Coronary artery (tissue), 2 donors: Measurements from ENCODE around the gene SGCA.

Experiments
- DNase-seq: peaks from one replicate; pipeline ENCODE4 v3.0.0-alpha.2; 2017; ENCODE audit warnings: low spot score
- H3K27ac ChIP-seq, 2 donors: fragments of 200-600 bp; sonication (generic); one replicate each; pipeline ENCODE4 v1.5.1; 2016 to 2019
- H3K4me3 ChIP-seq: fragments of 200-600 bp; sonication (generic); 2 replicates; pipeline ENCODE4 v1.5.1; 2016; ENCODE audit warnings: mild to moderate bottlenecking, moderate library complexity
- CTCF ChIP-seq: fragments of 200-600 bp; sonication (generic); IDR thresholded peaks from one replicate; pipeline ENCODE4 v1.5.1; 2019; ENCODE audit warnings: antibody characterized with exemption

The SGCA gene

DNA sequence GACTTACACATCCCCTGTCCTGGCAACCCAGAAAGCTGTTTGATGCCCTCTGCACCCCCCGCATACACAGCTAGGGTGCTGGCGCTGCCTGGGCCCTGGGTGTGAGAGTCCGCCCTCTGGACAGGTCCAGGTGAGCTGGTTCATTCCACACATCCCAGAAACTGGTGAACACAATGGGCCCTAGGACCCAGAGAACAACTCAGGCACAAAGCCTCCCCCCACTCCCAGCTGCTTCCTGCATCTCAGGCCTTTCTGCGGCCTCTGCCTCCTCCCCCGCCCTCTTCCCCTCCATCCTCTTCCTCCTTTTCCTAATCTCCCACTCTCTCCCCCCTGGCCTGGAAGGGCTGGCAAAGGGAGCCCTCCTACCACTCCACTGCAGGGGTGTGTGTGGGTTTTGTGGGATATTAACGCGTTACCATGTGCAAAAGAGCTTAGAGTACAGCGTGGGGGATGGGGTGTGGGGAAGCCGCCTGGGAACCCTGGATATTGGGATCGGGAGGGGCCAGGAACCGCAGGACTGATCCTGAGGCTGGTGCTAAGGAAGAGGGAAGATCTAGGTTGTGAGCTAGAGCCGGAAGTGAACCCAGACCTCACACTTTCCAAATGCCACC is 13.8 kb upstream of the SGCA start:
- no peak for TF ChIP-seq CTCF
- no peak for DNase-seq
- H3K27ac ChIP-seq = peak overlapping the region; percentile 94 to 95
- H3K4me3 ChIP-seq = peak overlapping the region; percentile 90

- TF ChIP-seq CTCF = no peak
- DNase-seq = no peak
- H3K27ac ChIP-seq = peak overlapping the region; percentile 94 to 95
- H3K4me3 ChIP-seq = peak overlapping the region; percentile 90
These were observed 13.1 kb upstream of the SGCA start for GRCh38 chr17:50152736-50153135.

- TF ChIP-seq CTCF = no peak
- DNase-seq = no peak
- Histone ChIP-seq H3K27ac (peak overlapping the region; percentile 85 to 94), H3K4me3 (no peak overlapping the region)
These were observed 11.9 kb upstream of the SGCA start for GRCh38 chr17:50153650-50154575.

DNA sequence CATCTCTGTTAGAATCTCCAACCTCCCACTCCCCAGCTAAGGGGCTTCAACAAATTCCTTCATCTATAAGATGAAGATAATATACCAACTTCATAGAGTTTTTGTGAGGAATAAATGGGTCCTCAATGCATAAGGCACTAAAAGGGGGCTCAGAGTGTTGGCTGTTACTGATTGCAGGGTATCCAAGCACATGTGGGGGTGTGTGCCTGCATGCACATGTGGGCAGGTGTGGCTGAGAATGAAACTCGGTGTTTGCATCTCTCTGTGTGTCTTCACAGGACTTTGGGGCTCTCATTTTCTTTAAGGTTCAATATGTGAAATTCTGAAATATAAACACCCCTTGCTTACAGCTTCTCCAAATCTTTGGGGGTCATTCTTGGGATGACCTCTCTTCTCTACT is 11.2 kb upstream of the SGCA start:
- H3K4me3 ChIP-seq = no peak overlapping the region
- no peak for TF ChIP-seq CTCF
- peak overlapping the region; percentile 85 to 94 for H3K27ac ChIP-seq
- DNase-seq = no peak

GRCh38 chr17:50155115-50155819 is 10.5 kb upstream of the SGCA start:
- peak overlapping the region; percentile 85 to 94 for H3K27ac ChIP-seq
- TF ChIP-seq CTCF = no peak
- peak overlapping the region; percentile 42 for H3K4me3 ChIP-seq
- no peak for DNase-seq

GRCh38 chr17:50157891-50158290 is 7.9 kb upstream of the SGCA start:
- H3K27ac ChIP-seq = peak overlapping the region; percentile 32 to 33

More at GRCh38 chr17:50157891-50158290, 7.9 kb upstream of the SGCA start:
- TF ChIP-seq CTCF = no peak
- DNase-seq = no peak
- H3K4me3 ChIP-seq = no peak overlapping the region
